ENCODE results near the gene SRRM5.

DNA sequence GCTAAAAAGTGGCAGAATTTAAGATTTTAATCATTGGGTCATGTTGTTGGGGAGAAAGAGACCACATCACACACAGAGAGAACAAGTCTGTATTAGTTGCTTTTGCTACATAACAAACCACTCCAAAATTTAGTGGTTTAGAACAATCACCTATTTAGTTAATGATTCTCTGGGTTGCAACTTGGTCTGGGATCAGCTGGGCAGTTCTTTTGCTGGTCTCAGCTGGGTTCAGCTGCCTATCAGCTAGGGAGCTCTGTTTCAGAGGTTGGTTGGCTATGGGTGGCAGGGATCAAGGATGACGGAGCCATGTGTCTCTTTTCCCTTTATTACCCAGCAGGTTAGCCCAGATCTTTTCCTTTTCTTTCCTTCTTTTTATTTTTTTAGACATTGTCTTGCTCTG, 27.4 kb upstream of the SRRM5 start:
- TF ChIP-seq POLR2A (IDR thresholded peaks at IDR 0.05) = no peak
- TF ChIP-seq, protein P1, sequence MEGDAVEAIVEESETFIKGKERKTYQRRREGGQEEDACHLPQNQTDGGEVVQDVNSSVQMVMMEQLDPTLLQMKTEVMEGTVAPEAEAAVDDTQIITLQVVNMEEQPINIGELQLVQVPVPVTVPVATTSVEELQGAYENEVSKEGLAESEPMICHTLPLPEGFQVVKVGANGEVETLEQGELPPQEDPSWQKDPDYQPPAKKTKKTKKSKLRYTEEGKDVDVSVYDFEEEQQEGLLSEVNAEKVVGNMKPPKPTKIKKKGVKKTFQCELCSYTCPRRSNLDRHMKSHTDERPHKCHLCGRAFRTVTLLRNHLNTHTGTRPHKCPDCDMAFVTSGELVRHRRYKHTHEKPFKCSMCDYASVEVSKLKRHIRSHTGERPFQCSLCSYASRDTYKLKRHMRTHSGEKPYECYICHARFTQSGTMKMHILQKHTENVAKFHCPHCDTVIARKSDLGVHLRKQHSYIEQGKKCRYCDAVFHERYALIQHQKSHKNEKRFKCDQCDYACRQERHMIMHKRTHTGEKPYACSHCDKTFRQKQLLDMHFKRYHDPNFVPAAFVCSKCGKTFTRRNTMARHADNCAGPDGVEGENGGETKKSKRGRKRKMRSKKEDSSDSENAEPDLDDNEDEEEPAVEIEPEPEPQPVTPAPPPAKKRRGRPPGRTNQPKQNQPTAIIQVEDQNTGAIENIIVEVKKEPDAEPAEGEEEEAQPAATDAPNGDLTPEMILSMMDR (IDR thresholded peaks at IDR 0.05) = no peak

All from adrenal gland (tissue), 5 donors.